GM12892 (cell line): ENCODE data around the gene CDKAL1.

ENCODE experiments used
- POLR2A ChIP-seq: IDR thresholded peaks from 2 replicates; pipeline ENCODE4 v1.6.1; 2011; ENCODE audit warnings: low read depth, low read length, control low read depth
- POLR2AphosphoS5 ChIP-seq: IDR thresholded peaks from 2 replicates; pipeline ENCODE4 v1.6.1; 2011; ENCODE audit warnings: low read depth, low read length, control low read depth

GRCh38 chr6:21023210-21023609, 489.0 kb downstream of the CDKAL1 start:
- TF ChIP-seq POLR2A = no peak
- no peak for TF ChIP-seq POLR2AphosphoS5
